IMR-90 (cell line): ENCODE results near the gene ZNRF3. TPM values are rescaled to one million over a fixed set of nuclear protein-coding genes. Genes with fewer than 3 reads are reported as not detected.
A peak's percentile ranks its signal among the peaks of the same experiment; 100 is the strongest.

Experiments
- ATAC-seq: fragments of 200-7000 bp; cut with Tn5 transposase; 2 replicates; pipeline ENCODE4 v1.9.1; 2020; ENCODE audit warnings: low read depth, mild to moderate bottlenecking, moderate library complexity
- BruUV-seq: library from RNA; stranded (reverse); fragments of 400-500 nt; replicated peaks from 2 replicates; lab custom pipeline; 2021; lab: Mats Ljungman, UMichigan
- CTCF ChIA-PET: fragments of 300-600 bp; formaldehyde crosslinking; extraction: SDS; loops from one replicate; lab custom pipeline; 2021; ENCODE audit warnings: antibody characterized with exemption; lab: Yijun Ruan, JAX
- POLR2A ChIA-PET: fragments of 300-600 bp; sonication (Branson Sonifier 250); formaldehyde crosslinking; loops from one replicate; lab custom pipeline; 2022; ENCODE audit warnings: antibody characterized with exemption; ENCODE audit not compliant: unreplicated experiment; lab: Charles Lee
- DNase-seq: peaks from one replicate; pipeline ENCODE4 v3.0.0; 2013
- H2AFZ ChIP-seq: replicated peaks from 2 replicates; pipeline ENCODE3; 2013; ENCODE audit warnings: low read length, mild to moderate bottlenecking; ENCODE audit not compliant: poor library complexity
- H2AK5ac ChIP-seq: 2 replicates; pipeline ENCODE4 v1.6.1; 2013; ENCODE audit warnings: low read depth, low read length, inconsistent platforms
- H2AK9ac ChIP-seq: replicated peaks from 2 replicates; pipeline ENCODE3; 2013; ENCODE audit warnings: mild to moderate bottlenecking, low read depth, low read length, moderate library complexity; ENCODE audit not compliant: poor library complexity
- H2BK120ac ChIP-seq: 2 replicates; pipeline ENCODE4 v1.6.1; 2013; ENCODE audit warnings: low read depth, low read length, inconsistent platforms
- H2BK15ac ChIP-seq: 3 replicates; pipeline ENCODE4 v1.6.1; 2013; ENCODE audit warnings: low read depth, low read length, inconsistent platforms
- H2BK20ac ChIP-seq: 2 replicates; pipeline ENCODE4 v1.6.1; 2013; ENCODE audit warnings: low read depth, mild to moderate bottlenecking, inconsistent platforms, low read length, moderate library complexity
- H2BK5ac ChIP-seq: 2 replicates; pipeline ENCODE4 v1.6.1; 2013; ENCODE audit warnings: mild to moderate bottlenecking, low read depth, low read length, inconsistent platforms; ENCODE audit not compliant: poor library complexity, severe bottlenecking
- H3K14ac ChIP-seq: replicated peaks from 2 replicates; pipeline ENCODE4 v1.6.1; 2013; ENCODE audit warnings: low read depth, low read length, inconsistent platforms
- H3K18ac ChIP-seq: 2 replicates; pipeline ENCODE4 v1.6.1; 2013; ENCODE audit warnings: low read depth, low read length, control low read depth
- H3K23ac ChIP-seq: 2 replicates; pipeline ENCODE4 v1.6.1; 2013; ENCODE audit warnings: low read depth, low read length, inconsistent platforms
- H3K27ac ChIP-seq: 2 replicates; pipeline ENCODE4 v1.5.1; 2013; ENCODE audit warnings: mild to moderate bottlenecking, control low read depth, low read length; ENCODE audit not compliant: insufficient read depth
- H3K27me3 ChIP-seq: 2 replicates; pipeline ENCODE4 v1.6.1; 2013; ENCODE audit warnings: low read length; ENCODE audit not compliant: control insufficient read depth, insufficient read depth
- H3K36me3 ChIP-seq: 2 replicates; pipeline ENCODE4 v1.6.1; 2013; ENCODE audit warnings: low read length, mixed read lengths; ENCODE audit not compliant: control insufficient read depth, insufficient read depth
- H3K4ac ChIP-seq: 2 replicates; pipeline ENCODE4 v1.6.1; 2013; ENCODE audit warnings: low read depth, low read length, inconsistent platforms
- H3K4me1 ChIP-seq: 2 replicates; pipeline ENCODE4 v1.6.1; 2013; ENCODE audit warnings: low read length, mixed read lengths; ENCODE audit not compliant: control insufficient read depth, insufficient read depth
- H3K4me2 ChIP-seq: 2 replicates; pipeline ENCODE4 v1.6.1; 2013; ENCODE audit warnings: low read depth, mild to moderate bottlenecking, control low read depth, low read length, moderate library complexity
- H3K4me3 ChIP-seq: 2 replicates; pipeline ENCODE4 v1.5.1; 2013; ENCODE audit warnings: low read depth, mild to moderate bottlenecking, control low read depth, low read length, moderate library complexity; ENCODE audit not compliant: insufficient read depth
- H3K56ac ChIP-seq: 2 replicates; pipeline ENCODE4 v1.6.1; 2013; ENCODE audit warnings: low read length, inconsistent platforms; ENCODE audit not compliant: insufficient read depth; ENCODE audit errors: extremely low read depth
- H3K79me1 ChIP-seq, 2 experiments: 2 replicates each; pipeline ENCODE4 v1.6.1; 2013; ENCODE audit warnings: low read length in 2 of 2, inconsistent platforms in 1 of 2, low read depth in 1 of 2
- H3K9ac ChIP-seq: 2 replicates; pipeline ENCODE4 v1.6.1; 2013; ENCODE audit warnings: low read depth, low read length, control low read depth
- H3K9me1 ChIP-seq: 2 replicates; pipeline ENCODE4 v1.6.1; 2013; ENCODE audit warnings: low read length, inconsistent platforms; ENCODE audit not compliant: insufficient read depth
- H3K9me3 ChIP-seq: 2 replicates; pipeline ENCODE4 v1.6.1; 2013; ENCODE audit warnings: low read length; ENCODE audit not compliant: control insufficient read depth, insufficient read depth
- H4K20me1 ChIP-seq: 2 replicates; pipeline ENCODE4 v1.6.1; 2013; ENCODE audit warnings: low read length, inconsistent platforms; ENCODE audit not compliant: insufficient read depth
- H4K5ac ChIP-seq: 2 replicates; pipeline ENCODE4 v1.6.1; 2013; ENCODE audit warnings: mild to moderate bottlenecking, low read depth, low read length, control low read depth
- H4K8ac ChIP-seq, 2 experiments: 2 replicates each; pipeline ENCODE4 v1.6.1; 2013; ENCODE audit warnings: low read depth in 2 of 2, low read length in 2 of 2, control low read depth in 1 of 2, inconsistent platforms in 1 of 2
- H4K91ac ChIP-seq: 2 replicates; pipeline ENCODE4 v1.6.1; 2013; ENCODE audit warnings: low read depth, low read length, inconsistent platforms; ENCODE audit not compliant: insufficient read depth
- BHLHE40 ChIP-seq: fragments of 150-350 bp; IDR thresholded peaks from 2 replicates; pipeline ENCODE4 v1.6.1; 2016; ENCODE audit warnings: mild to moderate bottlenecking, low read depth, low read length
- CEBPB ChIP-seq: IDR thresholded peaks from 2 replicates; pipeline ENCODE4 v1.6.1; 2012; ENCODE audit warnings: low read depth, low read length, improper control_type of control experiment
- CHD1 ChIP-seq: IDR thresholded peaks from 2 replicates; pipeline ENCODE4 v1.6.1; 2012; ENCODE audit warnings: low read depth, low read length, improper control_type of control experiment
- FOS ChIP-seq: fragments of 150-350 bp; IDR thresholded peaks from 2 replicates; pipeline ENCODE4 v1.6.1; 2016; ENCODE audit warnings: low read depth, low read length
- MXI1 ChIP-seq: IDR thresholded peaks from 2 replicates; pipeline ENCODE4 v1.6.1; 2012; ENCODE audit warnings: low read depth, mild to moderate bottlenecking, low read length, moderate library complexity, borderline replicate concordance
- NFE2L2 ChIP-seq: fragments of 150-350 bp; IDR thresholded peaks from 2 replicates; pipeline ENCODE4 v1.6.1; 2016; ENCODE audit warnings: low read depth, mild to moderate bottlenecking, low read length
- POLR2A ChIP-seq: IDR thresholded peaks from 2 replicates; pipeline ENCODE4 v1.6.1; 2012; ENCODE audit warnings: mild to moderate bottlenecking, low read depth, low read length
- RAD21 ChIP-seq: IDR thresholded peaks from 2 replicates; pipeline ENCODE4 v1.6.1; 2012; ENCODE audit warnings: low read length, improper control_type of control experiment
- RCOR1 ChIP-seq: IDR thresholded peaks from 2 replicates; pipeline ENCODE4 v1.6.1; 2012; ENCODE audit warnings: mild to moderate bottlenecking, low read length, improper control_type of control experiment; ENCODE audit not compliant: insufficient replicate concordance
- RFX5 ChIP-seq: IDR thresholded peaks from 2 replicates; pipeline ENCODE4 v1.8.0; 2012; ENCODE audit warnings: low read depth, mild to moderate bottlenecking, low read length, moderate library complexity
- SMC3 ChIP-seq: fragments of 150-350 bp; IDR thresholded peaks from 2 replicates; pipeline ENCODE4 v1.6.1; 2016; ENCODE audit warnings: low read depth, mild to moderate bottlenecking, antibody characterized with exemption, low read length, moderate library complexity
- WGBS, 2 experiments: methylation state at CpG; one replicate each; pipeline versions ENCODE4 v1.1.5 to v1.1.7; 2013; ENCODE audit warnings: missing lambda C conversion rate in 2 of 2; ENCODE audit not compliant: insufficient read length in 1 of 2; ENCODE audit errors: extremely low coverage in 2 of 2; 5-methylcytosine and 5-hydroxymethylcytosine counted together
- dilution Hi-C: fragments of 300-500 bp; cut with HindIII; formaldehyde crosslinking; loops from one replicate; pipeline ENCODE4 v1.14.3; 2018; ENCODE audit warnings: low sequenced_read_pairs; ENCODE audit not compliant: unreplicated experiment
- in situ Hi-C: fragments of 300-500 bp; cut with MboI; formaldehyde crosslinking; loops from 3 replicates; pipeline ENCODE4 v1.14.3; 2019; ENCODE audit warnings: low sequenced_read_pairs, inconsistent platforms, mixed read lengths
- intact Hi-C: fragments of 100-400 bp; cut with micrococcal nuclease; formaldehyde crosslinking; loops from 2 replicates; pipeline ENCODE4 v1.10.0; 2022
- polyA plus RNA-seq, 3 experiments: library from polyadenylated mRNA; depleted of rRNA; stranded (reverse); fragments of >200 nt; gene quantifications; 2 replicates each; pipeline ENCODE4 v1.2.3, GENCODE V29; 2012; ENCODE audit warnings: low replicate concordance in 1 of 3
- total RNA-seq: library from RNA; depleted of rRNA; stranded (reverse); fragments of >200 nt; gene quantifications from 2 replicates; pipeline ENCODE4 v1.2.3, GENCODE V29; 2012
- TF ChIP-seq, protein P1 (sequence below): conservative IDR thresholded peaks from 2 replicates; pipeline ENCODE4 v1.5.1; 2012; ENCODE audit warnings: mild to moderate bottlenecking, low read depth, low read length, improper control_type of control experiment
- TF ChIP-seq, protein P2 (sequence below): fragments of 150-350 bp; IDR thresholded peaks from 2 replicates; pipeline ENCODE4 v1.6.1; 2016; ENCODE audit warnings: low read depth, mild to moderate bottlenecking, low read length, moderate library complexity, borderline replicate concordance

Gene ZNRF3
- total and polyA plus RNA-seq, 2 of the 4 experiments (the other 2 are of a cell fraction): 1.4 to 2.4 TPM

DNA sequence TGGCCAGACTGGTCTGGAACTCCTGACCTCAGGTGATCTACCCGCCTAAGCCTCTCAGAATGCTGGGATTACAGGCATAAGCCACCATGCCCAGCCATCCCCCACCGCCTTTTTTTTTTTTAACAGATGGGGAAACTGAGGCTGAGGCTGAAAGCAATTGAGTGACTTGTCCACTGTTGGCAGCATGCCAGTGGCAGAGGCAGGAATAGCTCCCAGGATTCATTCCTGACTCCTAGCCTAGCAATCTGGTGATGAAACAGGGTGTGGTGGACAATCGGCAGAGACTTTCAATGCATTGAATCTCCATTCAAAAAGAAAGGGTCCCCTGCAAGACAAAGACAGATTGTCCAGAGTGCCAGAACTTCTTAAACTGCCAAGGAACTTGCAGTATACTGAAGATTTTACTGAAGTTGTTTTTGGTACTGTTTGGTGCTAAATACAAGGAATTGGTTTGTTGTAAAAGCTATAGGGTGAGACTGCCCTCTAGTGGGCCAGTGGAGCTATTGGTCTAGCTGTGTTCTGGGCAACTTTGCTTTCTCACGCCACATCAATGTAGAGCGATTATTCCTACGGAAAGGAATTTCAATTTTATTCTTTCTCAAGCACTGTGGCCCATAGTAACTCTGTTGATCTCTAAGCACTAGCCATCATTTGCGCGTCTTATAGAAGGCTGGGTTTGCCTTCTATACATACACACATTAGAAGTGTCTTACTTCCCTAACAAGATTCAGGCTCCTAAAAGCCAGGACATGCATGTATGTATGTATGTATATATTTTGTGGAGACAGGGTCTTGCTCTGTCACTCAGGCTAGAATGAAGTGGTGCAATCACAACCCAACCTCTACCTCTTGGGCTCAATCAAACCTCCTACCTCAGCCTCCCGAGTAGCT, 157.3 kb downstream of the ZNRF3 start:
- POLR2A ChIA-PET: interaction anchor here (1.0 kb wide), 1 partner anchor 242 kb away, joined by 3 read pairs; no protein-coding TSS in a partner anchor
- peak; percentile 75 for ATAC-seq
- DNase-seq: peak; percentile 93
- Histone ChIP-seq H3K4me1 (peaks cover 12% of the 10 kb centered on the region), H4K91ac (no peak overlapping the region), H4K20me1 (peaks cover 16% of the 10 kb centered on the region), H3K27ac (no peak overlapping the region), H4K8ac (no peak overlapping the region; a peak in 1 of 4 replicates), H3K18ac (no peak overlapping the region), H3K9me3 (no peaks in the 10 kb centered on the region), H3K36me3 (no peaks in the 10 kb centered on the region), H2AK5ac (no peak overlapping the region), H2AK9ac (no peak overlapping the region), H3K4me2 (no peak overlapping the region), H3K4ac (peak overlapping the region; percentile 0; the same call in 1 of the 2 replicates), H3K9ac (0 out of 2 replicates have a peak overlapping the region, but pooled peaks have one; percentile 8), H2BK5ac (no peak overlapping the region), H3K14ac (no peak overlapping the region), H3K79me1 (peaks cover 0 to 5% of the 10 kb centered on the region in 2 experiments; a peak in 2 of 4 replicates), H2BK15ac (no peak overlapping the region), H2AFZ (no peak overlapping the region), H3K4me3 (no peak overlapping the region), H3K27me3 (no peaks in the 10 kb centered on the region), H2BK20ac (no peak overlapping the region), H3K23ac (no peak overlapping the region), H2BK120ac (peak overlapping the region; percentile 0; the same call in 1 of the 2 replicates), H4K5ac (no peak overlapping the region), H3K56ac (no peak overlapping the region), H3K9me1 (peaks cover 16% of the 10 kb centered on the region; the same call in 1 of the 2 replicates)
- intact Hi-C loops (loop anchor here (1.0 kb wide), 6 partner anchors 114 to 440 kb away; partner anchors contain the start of gene ZNRF3), in situ Hi-C loops (loop anchor here (10.0 kb wide), 1 partner anchor 204 kb away; no protein-coding TSS in a partner anchor), dilution Hi-C loops (no loop called here)
- WGBS, 2 experiments: 0% methylated on average over 1 of the region's 9 CpGs; no CpG with 5 or more reads in 1 of the 2 experiments
- CTCF ChIA-PET: interaction anchor here (0.5 to 2.0 kb wide), 18 partner anchors 9 to 440 kb away, joined by 3 to 21 read pairs (median 4); partner anchors contain the start of gene ZNRF3
- no TSS peak for BruUV-seq
- TF ChIP-seq NFE2L2 (no peak), FOS (no peak), CHD1 (no peak), BHLHE40 (no peak), SMC3 (peak; percentile 92), RCOR1 (no peak), RFX5 (0 out of 2 replicates have a peak, but pooled peaks have one; percentile 16), CEBPB (0 out of 2 replicates have a peak, but pooled peaks have one; percentile 22), MXI1 (no peak), POLR2A (peak; percentile 51; the same call in 1 of the 2 replicates), RAD21 (peak; percentile 94)
- TF ChIP-seq, protein P1, sequence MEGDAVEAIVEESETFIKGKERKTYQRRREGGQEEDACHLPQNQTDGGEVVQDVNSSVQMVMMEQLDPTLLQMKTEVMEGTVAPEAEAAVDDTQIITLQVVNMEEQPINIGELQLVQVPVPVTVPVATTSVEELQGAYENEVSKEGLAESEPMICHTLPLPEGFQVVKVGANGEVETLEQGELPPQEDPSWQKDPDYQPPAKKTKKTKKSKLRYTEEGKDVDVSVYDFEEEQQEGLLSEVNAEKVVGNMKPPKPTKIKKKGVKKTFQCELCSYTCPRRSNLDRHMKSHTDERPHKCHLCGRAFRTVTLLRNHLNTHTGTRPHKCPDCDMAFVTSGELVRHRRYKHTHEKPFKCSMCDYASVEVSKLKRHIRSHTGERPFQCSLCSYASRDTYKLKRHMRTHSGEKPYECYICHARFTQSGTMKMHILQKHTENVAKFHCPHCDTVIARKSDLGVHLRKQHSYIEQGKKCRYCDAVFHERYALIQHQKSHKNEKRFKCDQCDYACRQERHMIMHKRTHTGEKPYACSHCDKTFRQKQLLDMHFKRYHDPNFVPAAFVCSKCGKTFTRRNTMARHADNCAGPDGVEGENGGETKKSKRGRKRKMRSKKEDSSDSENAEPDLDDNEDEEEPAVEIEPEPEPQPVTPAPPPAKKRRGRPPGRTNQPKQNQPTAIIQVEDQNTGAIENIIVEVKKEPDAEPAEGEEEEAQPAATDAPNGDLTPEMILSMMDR: peak; percentile 99
- TF ChIP-seq, protein P2, sequence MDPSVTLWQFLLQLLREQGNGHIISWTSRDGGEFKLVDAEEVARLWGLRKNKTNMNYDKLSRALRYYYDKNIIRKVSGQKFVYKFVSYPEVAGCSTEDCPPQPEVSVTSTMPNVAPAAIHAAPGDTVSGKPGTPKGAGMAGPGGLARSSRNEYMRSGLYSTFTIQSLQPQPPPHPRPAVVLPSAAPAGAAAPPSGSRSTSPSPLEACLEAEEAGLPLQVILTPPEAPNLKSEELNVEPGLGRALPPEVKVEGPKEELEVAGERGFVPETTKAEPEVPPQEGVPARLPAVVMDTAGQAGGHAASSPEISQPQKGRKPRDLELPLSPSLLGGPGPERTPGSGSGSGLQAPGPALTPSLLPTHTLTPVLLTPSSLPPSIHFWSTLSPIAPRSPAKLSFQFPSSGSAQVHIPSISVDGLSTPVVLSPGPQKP: no peak
